ENCODE results near the gene TAS2R30.

- TF ChIP-seq CTCF (conservative IDR thresholded peaks at IDR 0.05 in 1 of 2, IDR thresholded peaks at IDR 0.05 in 1 of 2; ENCODE audit: low read depth in 1 of 2, low read length in 2 of 2) (no peak), EZH2 (IDR thresholded peaks at IDR 0.05; ENCODE audit: low read length, missing control alignments) (no peak)
These were observed 25.6 kb downstream of the TAS2R30 start for GRCh38 chr12:11108862-11109261.
